ENCODE data around the gene NAPA.

- TF ChIP-seq POLR2A (IDR thresholded peaks at IDR 0.05): no peak
- no peak for TF ChIP-seq CTCF (IDR thresholded peaks at IDR 0.05)
- TF ChIP-seq EP300 (IDR thresholded peaks at IDR 0.05; ENCODE audit: low read depth): no peak
These were observed 19.1 kb downstream of the NAPA start for GRCh38 chr19:47495478-47496372.
